ENCODE measurements around the gene TLCD3B. TPM values are rescaled to one million over a fixed set of nuclear protein-coding genes. Genes with fewer than 3 reads are reported as not detected.
A peak's percentile ranks its signal among the peaks of the same experiment; 100 is the strongest.

Gene TLCD3B, protein sequence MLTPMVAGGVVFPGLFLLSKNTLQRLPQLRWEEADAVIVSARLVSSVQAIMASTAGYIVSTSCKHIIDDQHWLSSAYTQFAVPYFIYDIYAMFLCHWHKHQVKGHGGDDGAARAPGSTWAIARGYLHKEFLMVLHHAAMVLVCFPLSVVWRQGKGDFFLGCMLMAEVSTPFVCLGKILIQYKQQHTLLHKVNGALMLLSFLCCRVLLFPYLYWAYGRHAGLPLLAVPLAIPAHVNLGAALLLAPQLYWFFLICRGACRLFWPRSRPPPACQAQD
- total RNA-seq = 1.5 and 1.7 TPM in 2 replicates
- long read RNA-seq = 0 reads

DNA sequence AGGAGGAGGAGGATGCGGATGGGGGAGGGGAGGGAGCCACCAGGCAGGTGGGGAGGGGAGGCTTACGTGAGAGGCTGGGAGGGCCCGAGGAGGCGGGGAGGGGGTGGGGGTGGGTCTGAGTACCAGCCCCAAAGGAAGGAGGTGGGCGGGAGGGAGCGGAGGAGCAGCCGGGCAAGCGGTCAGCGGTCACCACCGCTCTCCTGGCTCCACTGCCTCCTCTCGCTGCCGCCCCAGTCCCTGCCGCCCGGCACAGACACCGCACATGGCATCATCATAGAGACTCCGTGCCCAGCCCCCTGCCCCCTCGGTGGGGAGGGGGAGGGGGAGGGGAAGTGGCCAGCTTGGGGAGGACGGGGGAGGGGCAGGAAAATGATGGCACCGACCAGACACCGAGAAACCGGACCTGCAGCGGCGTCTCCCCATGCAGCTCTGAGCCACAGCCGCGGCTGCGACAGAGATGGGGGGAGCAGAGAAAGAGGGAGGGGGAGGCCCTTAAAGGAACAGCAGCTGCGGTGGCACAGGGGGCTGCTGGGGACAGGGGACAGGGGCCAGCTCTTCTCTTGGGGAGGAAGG, at the start of gene TLCD3B:
TSS of gene TLCD3B (minus strand) at position 431 of the 573 bp plus-strand sequence. CDS start 744 bp downstream, outside the sequence.
- no peak within 1 kb of the TSS for H3K27ac Mint-ChIP-seq
- DNase-seq (ENCODE audit: low spot score, unreplicated experiment) = no peak
- no peaks in the 10 kb centered on the region for H3K9me3 Mint-ChIP-seq (ENCODE audit: low read depth)
- H3K4me1 Mint-ChIP-seq (ENCODE audit: low read depth) = no peaks in the 10 kb centered on the region
- H3K36me3 Mint-ChIP-seq (ENCODE audit: insufficient read depth) = no peaks in the 10 kb centered on the region
- TF ChIP-seq, protein P1, sequence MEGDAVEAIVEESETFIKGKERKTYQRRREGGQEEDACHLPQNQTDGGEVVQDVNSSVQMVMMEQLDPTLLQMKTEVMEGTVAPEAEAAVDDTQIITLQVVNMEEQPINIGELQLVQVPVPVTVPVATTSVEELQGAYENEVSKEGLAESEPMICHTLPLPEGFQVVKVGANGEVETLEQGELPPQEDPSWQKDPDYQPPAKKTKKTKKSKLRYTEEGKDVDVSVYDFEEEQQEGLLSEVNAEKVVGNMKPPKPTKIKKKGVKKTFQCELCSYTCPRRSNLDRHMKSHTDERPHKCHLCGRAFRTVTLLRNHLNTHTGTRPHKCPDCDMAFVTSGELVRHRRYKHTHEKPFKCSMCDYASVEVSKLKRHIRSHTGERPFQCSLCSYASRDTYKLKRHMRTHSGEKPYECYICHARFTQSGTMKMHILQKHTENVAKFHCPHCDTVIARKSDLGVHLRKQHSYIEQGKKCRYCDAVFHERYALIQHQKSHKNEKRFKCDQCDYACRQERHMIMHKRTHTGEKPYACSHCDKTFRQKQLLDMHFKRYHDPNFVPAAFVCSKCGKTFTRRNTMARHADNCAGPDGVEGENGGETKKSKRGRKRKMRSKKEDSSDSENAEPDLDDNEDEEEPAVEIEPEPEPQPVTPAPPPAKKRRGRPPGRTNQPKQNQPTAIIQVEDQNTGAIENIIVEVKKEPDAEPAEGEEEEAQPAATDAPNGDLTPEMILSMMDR (IDR thresholded peaks at IDR 0.05; ENCODE audit: unreplicated experiment) = no peak
- H3K4me3 Mint-ChIP-seq (ENCODE audit: low read depth) = peak within 1 kb of the TSS; percentile 42
- H3K27me3 Mint-ChIP-seq = peaks cover 70% of the 10 kb centered on the region

DNA sequence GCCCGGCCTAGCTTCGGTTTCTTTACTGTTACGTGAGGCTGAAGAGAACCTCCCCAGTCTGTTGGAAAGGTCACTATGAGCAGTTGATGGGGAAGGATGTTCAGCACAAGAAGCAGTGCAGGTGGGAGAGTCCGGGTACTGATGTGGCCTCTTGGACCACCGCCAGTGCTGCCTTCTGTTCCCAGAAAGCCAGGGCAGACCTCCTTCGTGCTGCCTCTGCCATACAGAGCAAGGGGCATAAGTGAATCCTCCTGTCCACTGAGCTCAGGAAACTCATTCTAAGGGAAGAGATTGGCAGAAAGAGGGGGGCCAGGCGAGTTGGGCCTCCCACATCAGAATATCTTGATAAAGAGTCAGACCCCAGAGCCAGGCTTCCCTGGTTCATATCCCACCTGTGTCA, 48.4 kb upstream of the TLCD3B start:
- Mint-ChIP-seq H3K4me1 (ENCODE audit: low read depth) (peaks cover 15% of the 10 kb centered on the region), H3K27me3 (no peaks in the 10 kb centered on the region), H3K4me3 (ENCODE audit: low read depth) (no peak overlapping the region), H3K27ac (no peak overlapping the region), H3K9me3 (ENCODE audit: low read depth) (no peaks in the 10 kb centered on the region), H3K36me3 (ENCODE audit: insufficient read depth) (peaks cover 10% of the 10 kb centered on the region)
- DNase-seq (ENCODE audit: low spot score, unreplicated experiment) = no peak
- TF ChIP-seq, protein P1 (IDR thresholded peaks at IDR 0.05; ENCODE audit: unreplicated experiment) = no peak

DNA sequence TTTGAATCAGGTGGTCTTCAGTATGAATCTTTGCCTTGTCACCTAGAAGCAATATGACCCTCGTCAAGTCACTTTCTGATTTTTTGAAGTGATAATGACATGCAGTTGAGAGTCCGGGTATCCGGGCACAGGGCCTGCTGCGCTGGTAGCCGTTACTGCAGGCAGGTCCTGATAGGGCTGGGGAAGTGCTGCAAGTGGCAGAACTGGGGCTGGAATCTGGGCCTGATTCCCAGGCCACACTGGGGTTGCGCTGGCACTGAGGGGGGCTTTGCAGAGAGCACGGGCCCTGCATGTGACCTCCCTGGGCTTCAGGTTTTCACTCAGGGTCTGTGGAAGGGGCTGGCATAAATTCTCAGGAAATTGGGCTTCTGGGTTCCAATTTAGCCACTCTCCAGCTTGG, 47.7 kb upstream of the TLCD3B start:
- H3K36me3 Mint-ChIP-seq (ENCODE audit: insufficient read depth) = peaks cover 10% of the 10 kb centered on the region
- peaks cover 15% of the 10 kb centered on the region for H3K4me1 Mint-ChIP-seq (ENCODE audit: low read depth)
- H3K4me3 Mint-ChIP-seq (ENCODE audit: low read depth) = no peak overlapping the region
- TF ChIP-seq, protein P1 (IDR thresholded peaks at IDR 0.05; ENCODE audit: unreplicated experiment) = no peak
- no peaks in the 10 kb centered on the region for H3K27me3 Mint-ChIP-seq
- DNase-seq (ENCODE audit: low spot score, unreplicated experiment) = no peak
- no peak overlapping the region for H3K27ac Mint-ChIP-seq
- H3K9me3 Mint-ChIP-seq (ENCODE audit: low read depth) = no peaks in the 10 kb centered on the region

DNA sequence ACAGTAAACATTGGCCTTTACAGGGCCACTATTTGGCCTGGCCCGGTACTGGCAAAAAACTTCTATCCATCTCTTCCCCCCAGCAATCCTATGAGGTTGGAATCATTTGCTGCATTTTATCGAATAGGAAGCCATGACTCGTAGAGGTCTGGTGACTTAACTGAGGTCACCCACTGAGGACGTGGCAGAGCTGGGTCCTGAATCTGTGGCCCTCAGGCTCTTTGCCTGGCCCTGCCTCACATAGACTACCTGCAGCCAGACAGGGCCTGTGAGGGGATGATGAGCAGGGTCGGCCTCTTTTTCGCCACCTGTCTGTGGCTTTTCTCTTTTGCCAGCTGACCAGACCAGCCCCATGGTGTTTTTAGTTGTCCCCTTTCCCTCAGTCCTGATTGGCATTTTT, 46.6 kb upstream of the TLCD3B start:
- Mint-ChIP-seq H3K9me3 (ENCODE audit: low read depth) (no peaks in the 10 kb centered on the region), H3K27ac (no peak overlapping the region), H3K36me3 (ENCODE audit: insufficient read depth) (peaks cover 7% of the 10 kb centered on the region), H3K4me3 (ENCODE audit: low read depth) (peak overlapping the region; percentile 92), H3K27me3 (no peaks in the 10 kb centered on the region), H3K4me1 (ENCODE audit: low read depth) (peaks cover 15% of the 10 kb centered on the region)
- DNase-seq (ENCODE audit: low spot score, unreplicated experiment) = no peak
- TF ChIP-seq, protein P1 (IDR thresholded peaks at IDR 0.05; ENCODE audit: unreplicated experiment) = no peak

DNA sequence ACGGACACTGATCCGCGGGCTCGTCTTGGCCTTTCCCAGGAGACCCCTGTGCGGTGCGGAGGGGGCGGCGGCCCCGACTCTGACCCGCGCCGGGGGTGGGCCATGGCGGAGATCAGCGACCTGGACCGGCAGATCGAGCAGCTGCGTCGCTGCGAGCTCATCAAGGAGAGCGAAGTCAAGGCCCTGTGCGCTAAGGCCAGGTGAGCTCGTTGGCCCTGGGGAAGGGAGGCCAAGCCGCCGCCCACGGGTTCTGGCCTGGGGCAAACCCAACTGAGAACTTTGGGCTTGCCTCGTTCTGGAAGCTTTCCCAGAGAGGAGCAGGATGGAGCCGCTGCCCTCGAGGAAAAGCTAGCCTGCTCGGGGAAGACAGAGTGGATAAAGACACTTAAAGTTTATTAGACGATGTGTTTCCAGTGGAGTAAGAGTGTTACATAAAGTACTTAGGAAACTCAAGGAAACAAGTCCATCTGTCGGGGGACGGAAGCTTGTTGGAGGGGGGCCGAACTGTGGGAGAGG, 45.3 kb upstream of the TLCD3B start:
- peak overlapping the region; percentile 91 for H3K27ac Mint-ChIP-seq

More for the DNA sequence above, 45.3 kb upstream of the TLCD3B start:
- DNase-seq (ENCODE audit: low spot score, unreplicated experiment) = no peak
- Mint-ChIP-seq H3K9me3 (ENCODE audit: low read depth) (no peaks in the 10 kb centered on the region), H3K36me3 (ENCODE audit: insufficient read depth) (peaks cover 9% of the 10 kb centered on the region), H3K4me1 (ENCODE audit: low read depth) (peaks cover 15% of the 10 kb centered on the region), H3K4me3 (ENCODE audit: low read depth) (peak overlapping the region; percentile 92), H3K27me3 (no peaks in the 10 kb centered on the region)
- TF ChIP-seq, protein P1 (IDR thresholded peaks at IDR 0.05; ENCODE audit: unreplicated experiment) = no peak
